ENCODE measurements around the gene MOK. TPM values are rescaled to one million over a fixed set of nuclear protein-coding genes. Genes with fewer than 3 reads are reported as not detected.
"Not testable (repeated sequence)": the region's sequence is repeated elsewhere in the genome, so short reads cannot be mapped to it uniquely, and the experiment has no call there.

Gene MOK
- total RNA-seq, 1 experiment from 2014 or later = 17.6 TPM

DNA sequence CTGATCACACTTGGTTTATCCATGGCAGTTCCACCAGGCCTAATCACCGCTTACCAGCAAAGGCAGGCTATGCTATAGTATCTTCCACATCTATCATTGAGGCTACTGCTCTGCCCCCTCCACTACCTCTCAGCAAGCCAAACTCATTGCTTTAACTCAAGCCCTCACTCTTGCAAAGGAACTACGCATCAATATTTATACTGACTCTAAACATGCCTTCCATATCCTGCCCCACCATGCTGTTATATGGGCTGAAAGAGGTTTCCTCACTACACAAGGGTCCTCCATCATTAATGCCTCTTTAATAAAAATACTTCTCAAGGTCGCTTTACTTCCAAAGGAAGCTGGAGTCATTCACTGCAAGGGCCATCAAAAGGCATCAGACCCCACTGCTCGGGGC lies 61.2 kb downstream of the MOK start:
- not testable (repeated sequence) for H3K9me3 ChIP-seq, DNase-seq, H3K4me3 ChIP-seq, H3K36me3 ChIP-seq, H3K27me3 ChIP-seq

DNA sequence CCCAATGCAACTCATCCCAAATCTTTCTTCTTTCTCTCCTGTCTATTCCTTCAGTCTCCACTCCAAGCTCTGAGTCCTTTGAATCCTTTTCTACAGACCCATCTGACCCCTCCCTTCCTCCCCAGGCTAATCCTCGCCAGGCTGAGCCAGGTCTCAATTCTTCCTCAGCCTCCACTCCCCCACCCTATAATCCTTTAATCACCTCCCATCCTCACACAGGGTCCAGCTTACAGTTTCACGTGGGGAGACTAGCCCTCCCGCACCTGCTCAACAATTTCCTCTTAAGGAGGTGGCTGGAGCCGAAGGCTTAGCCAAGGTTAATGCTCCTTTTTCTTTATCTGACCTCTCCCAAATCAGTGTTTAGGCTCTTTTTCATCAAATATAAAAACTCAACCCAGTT lies 63.8 kb downstream of the MOK start:
- no peak for DNase-seq

DNA sequence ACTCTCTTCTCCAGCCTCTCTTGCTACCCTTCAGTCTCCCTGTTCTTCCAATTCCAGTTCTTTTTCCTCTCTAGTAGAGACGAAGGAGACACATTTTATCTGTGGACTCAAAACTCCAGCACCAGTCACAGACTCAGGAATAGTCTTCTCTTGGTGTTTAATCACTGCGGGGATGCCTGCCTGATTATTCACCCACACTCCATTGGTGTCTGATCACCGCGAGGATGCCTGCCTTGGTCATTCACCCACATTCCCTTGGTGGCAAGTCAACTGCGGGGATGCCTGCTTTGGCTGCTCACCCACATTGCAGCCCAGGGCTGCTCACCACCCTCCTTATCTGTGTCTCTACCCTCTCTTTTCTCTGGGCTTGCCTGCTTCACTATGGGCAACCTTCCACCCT lies 64.5 kb downstream of the MOK start:
- H3K27me3 ChIP-seq, H3K36me3 ChIP-seq, H3K4me3 ChIP-seq, H3K9me3 ChIP-seq: not testable (repeated sequence)
- peak; percentile 13 for DNase-seq

More for the DNA sequence above, 63.8 kb downstream of the MOK start:
- Histone ChIP-seq H3K27me3 (no peaks in the 10 kb centered on the region), H3K36me3 (peaks cover 10% of the 10 kb centered on the region), H3K4me3 (no peak overlapping the region), H3K9me3 (no peaks in the 10 kb centered on the region; the same call in 1 of the 2 replicates)

DNA sequence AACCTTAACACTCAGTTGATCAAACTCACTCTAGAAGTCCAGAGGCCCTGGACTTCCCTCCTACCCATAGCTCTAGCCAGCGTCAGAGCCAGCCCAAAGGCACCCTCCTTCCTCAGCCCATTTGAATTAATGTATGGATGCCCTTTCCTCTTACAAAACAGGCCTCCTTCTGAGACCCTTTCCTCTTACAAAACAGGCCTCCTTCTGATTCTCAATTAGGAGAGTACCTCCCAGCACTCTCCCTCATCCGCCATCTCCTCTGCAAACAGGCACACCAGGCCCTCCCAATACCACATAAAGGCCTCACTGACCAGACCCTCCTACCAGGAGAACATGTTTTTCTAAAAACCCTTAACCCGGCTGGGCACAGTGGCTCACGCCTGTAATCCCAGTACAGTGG lies 65.7 kb downstream of the MOK start:
- Histone ChIP-seq H3K9me3 (no peaks in the 10 kb centered on the region; the same call in 1 of the 2 replicates), H3K4me3 (no peak overlapping the region), H3K27me3 (no peaks in the 10 kb centered on the region), H3K36me3 (no peaks in the 10 kb centered on the region)
- no peak for DNase-seq

DNA sequence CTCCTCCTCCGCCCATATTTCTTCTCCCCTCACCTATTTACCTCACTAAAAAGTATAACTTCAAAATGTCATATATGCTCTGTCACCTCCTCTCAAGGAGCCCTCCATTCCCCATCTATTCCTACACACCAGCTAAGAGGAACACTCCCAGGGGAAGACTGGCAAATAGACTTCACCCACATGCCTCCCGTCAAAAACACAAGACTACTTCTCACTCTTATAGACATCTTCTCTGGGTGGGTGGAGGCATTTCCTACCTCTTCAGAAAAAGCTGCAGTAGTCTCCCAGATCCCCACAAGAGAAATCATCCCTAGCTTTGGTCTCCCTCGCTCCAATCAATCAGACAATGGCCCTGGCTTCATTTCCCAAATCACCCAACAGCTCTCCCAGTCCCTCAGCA lies 66.2 kb downstream of the MOK start:
- DNase-seq = no peak
- H3K36me3 ChIP-seq = no peaks in the 10 kb centered on the region
- H3K9me3 ChIP-seq = no peaks in the 10 kb centered on the region
- no peaks in the 10 kb centered on the region for H3K27me3 ChIP-seq
- no peak overlapping the region for H3K4me3 ChIP-seq

DNA sequence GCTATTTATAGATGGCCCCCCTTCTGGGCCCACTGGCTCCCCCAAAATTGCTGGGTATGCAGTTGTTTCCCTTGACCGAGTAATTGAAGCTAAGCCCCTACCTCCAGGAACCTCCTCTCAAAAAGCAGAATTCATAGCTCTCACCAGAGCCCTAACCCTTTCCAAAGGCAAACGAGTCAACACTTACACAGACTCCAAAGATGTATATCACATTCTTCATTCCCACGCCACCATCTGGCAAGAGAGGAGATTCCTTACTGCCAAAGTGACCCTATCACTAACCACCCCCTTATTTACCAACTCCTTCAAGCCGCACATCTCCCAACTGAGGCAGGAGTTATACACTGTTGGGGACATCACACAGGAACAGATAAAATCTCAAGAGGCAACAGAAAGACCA lies 66.8 kb downstream of the MOK start:
- no peak for DNase-seq
- H3K27me3 ChIP-seq = no peaks in the 10 kb centered on the region
- H3K4me3 ChIP-seq = no peak overlapping the region
- no peaks in the 10 kb centered on the region for H3K9me3 ChIP-seq
- H3K36me3 ChIP-seq = no peaks in the 10 kb centered on the region

DNA sequence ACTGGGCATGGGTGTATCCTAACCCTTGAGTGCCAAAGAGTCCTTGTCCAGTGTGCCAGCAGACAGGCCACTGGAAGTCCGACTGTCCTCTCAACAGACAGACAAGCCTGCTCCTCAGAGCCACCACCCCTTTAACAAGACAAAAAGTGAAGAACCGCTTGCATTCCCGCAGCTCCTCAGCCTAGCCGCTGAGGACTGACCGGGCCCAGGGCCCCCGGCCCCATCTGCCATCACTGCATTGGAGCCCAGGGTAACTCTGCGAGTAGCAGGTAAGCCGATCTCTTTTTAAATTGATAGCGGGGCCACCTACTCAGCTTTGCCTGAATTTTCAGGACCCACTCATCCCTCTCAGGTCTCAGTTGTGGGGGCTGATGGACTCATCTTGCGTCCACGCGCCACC lies 68.9 kb downstream of the MOK start:
- Histone ChIP-seq H3K27me3 (no peaks in the 10 kb centered on the region), H3K4me3 (no peak overlapping the region)

DNA sequence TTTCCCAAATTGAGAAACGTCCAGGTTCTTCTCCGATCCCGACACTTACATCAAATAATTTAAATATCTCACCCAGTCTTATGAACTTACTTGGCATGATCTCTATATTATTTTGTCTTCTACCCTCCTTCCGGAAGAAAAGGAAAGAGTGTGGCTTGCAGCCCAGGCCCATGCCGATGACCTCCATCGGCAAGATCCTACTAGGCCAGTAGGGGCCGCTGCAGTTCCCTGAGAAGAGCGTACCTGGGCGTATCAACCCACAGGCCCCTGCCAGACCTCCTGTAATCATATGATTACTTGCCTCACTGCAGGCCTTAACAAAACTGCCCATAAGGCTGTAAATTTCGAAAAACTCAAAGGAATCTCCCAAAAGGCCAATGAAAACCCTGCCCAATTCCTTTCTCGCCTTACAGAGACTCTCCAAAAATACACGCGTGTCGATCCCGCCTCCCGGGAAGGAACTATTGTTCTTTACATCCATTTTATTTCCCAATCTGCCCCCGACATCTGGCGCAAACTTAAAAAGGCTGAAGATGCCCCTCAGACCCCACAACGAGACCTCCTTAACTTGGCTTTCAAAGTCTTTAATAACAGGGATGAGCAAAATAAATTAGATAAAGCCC lies 69.6 kb downstream of the MOK start:
- Histone ChIP-seq H3K36me3 (no peaks in the 10 kb centered on the region; the same call in 1 of the 2 replicates), H3K9me3 (no peaks in the 10 kb centered on the region), H3K27me3 (no peaks in the 10 kb centered on the region), H3K4me3 (no peak overlapping the region)
- DNase-seq = peak; percentile 68

More for the DNA sequence above, 68.9 kb downstream of the MOK start:
- Histone ChIP-seq H3K9me3 (no peaks in the 10 kb centered on the region), H3K36me3 (no peaks in the 10 kb centered on the region; the same call in 1 of the 2 replicates)
- DNase-seq = no peak

DNA sequence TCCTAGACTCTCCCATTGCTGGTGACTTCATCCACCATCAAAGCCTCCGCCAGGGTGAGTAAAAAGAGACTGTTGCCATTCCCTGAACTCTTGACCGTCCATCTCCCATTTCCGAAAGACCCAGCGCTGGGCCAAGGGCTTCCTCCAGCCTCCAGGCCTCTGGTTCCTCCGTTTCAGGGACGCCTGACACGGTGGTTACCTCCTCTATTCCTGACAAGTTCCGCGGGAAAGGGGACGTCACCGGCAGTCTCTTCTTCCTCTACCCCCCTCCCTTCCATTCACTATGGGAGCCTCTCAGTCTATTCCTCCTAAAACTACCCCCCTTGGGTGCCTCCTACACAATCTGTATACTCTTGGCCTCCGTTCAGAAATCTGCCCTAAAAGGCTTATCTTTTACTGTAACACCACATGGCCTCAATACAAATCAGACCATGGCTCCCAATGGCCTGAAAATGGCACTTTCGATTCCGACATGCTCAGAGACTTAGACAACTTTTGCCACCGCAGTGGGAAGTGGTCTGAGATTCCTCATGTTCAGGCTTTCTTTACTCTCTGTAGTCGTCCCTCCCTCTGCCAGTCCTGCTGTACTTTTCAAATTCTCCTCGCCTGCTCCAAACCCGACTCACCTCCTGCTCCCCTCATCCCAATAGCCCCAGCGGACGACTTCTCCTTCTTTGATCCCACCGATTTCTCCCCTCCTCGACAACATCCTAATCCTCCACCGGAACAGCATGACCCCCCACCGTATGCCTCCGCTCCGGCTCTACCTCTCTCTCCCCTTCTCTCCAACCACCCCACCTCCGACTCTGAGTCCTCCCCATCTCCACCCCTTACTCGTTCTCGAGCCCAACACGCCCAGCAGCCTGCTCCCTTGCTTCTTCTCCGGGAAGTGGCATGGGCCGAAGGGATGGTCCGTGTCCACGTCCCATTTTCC lies 70.4 kb downstream of the MOK start:
- no peak for DNase-seq
- Histone ChIP-seq H3K27me3 (no peaks in the 10 kb centered on the region), H3K9me3 (no peaks in the 10 kb centered on the region), H3K36me3 (no peaks in the 10 kb centered on the region; the same call in 1 of the 2 replicates), H3K4me3 (no peak overlapping the region)

DNA sequence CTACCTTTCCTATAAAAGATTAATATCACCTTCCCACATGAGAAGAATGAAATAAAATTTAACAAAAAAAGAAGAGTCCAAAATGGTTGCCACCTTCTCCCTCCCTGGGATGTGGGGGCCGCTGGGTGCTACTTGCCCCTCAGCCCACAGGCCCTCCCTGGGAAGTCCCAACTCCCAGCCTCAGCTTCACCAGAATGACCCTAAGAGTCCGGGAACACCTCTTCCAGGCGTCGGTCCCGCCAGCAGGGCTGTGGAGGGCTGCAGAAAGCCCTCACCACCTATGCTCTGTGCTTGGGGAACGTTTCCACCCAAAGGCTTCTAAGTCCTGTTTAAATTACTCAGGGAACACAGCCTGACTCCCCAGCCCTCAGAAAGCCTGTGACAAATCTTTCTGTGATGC lies 71.9 kb downstream of the MOK start:
- DNase-seq = no peak
- Histone ChIP-seq H3K36me3 (no peaks in the 10 kb centered on the region; the same call in 1 of the 2 replicates), H3K4me3 (no peak overlapping the region), H3K9me3 (no peaks in the 10 kb centered on the region), H3K27me3 (no peaks in the 10 kb centered on the region)

DNA sequence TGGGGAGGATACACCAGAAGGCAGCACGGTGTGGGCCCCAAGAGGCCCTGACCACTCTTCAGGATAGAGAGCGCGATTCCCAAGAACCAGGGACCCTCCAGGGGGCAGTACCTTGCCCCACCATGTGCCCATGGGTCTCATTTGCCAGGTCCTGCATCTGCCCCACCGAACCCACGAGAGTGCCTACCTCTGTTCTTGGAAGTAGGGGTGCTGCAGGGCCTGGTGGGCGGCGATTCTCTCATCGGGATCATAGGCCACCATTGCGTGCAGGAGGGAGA lies 72.7 kb downstream of the MOK start:
- DNase-seq = no peak
- no peaks in the 10 kb centered on the region; the same call in 1 of the 2 replicates for H3K36me3 ChIP-seq
- no peaks in the 10 kb centered on the region for H3K27me3 ChIP-seq
- H3K4me3 ChIP-seq = no peak overlapping the region
- H3K9me3 ChIP-seq = no peaks in the 10 kb centered on the region

DNA sequence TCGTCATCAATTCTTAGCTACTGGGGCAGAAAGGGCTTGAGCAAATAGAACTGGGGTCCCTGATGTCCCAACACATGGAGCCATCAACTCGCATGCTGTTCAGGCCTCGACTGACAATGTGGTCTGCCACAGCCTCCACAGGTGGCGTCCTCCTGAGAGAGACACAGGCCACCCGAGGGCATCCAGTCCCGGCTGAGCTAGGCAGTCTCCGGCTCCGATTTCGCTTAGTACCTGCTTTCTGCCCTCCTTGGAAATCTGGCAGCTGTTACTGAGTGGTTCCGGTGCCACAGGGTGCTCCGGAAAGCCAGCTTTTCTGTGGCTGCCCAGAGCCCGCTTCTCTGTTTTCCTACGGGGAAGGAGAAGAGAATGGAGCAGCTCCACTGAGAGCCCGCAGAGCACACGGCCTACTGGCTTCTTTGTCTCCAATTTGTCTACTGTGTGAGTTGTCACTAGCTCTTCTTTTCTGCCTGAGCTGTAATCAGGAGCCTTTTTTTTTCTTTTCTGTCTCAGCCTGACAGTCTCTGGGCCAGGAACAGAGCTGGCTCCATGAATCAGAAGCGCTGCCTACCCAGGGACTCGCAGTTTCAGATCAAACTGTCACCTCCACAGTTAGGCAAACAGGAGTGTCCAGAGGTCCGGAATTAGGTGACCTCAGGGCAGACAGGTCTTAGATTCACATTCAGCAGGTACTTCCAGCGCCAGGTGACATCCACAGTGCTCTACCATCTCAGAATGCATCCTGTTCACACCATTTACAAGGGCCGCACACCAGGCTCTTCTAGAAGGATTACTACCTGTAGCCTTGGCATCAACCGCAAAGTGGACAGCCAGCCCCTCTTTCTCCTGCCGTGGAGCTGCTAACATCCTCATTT lies 73.3 kb downstream of the MOK start:
- no peaks in the 10 kb centered on the region for H3K27me3 ChIP-seq
- H3K36me3 ChIP-seq = no peaks in the 10 kb centered on the region; the same call in 1 of the 2 replicates
- H3K9me3 ChIP-seq = no peaks in the 10 kb centered on the region
- H3K4me3 ChIP-seq = no peak overlapping the region
- no peak for DNase-seq

DNA sequence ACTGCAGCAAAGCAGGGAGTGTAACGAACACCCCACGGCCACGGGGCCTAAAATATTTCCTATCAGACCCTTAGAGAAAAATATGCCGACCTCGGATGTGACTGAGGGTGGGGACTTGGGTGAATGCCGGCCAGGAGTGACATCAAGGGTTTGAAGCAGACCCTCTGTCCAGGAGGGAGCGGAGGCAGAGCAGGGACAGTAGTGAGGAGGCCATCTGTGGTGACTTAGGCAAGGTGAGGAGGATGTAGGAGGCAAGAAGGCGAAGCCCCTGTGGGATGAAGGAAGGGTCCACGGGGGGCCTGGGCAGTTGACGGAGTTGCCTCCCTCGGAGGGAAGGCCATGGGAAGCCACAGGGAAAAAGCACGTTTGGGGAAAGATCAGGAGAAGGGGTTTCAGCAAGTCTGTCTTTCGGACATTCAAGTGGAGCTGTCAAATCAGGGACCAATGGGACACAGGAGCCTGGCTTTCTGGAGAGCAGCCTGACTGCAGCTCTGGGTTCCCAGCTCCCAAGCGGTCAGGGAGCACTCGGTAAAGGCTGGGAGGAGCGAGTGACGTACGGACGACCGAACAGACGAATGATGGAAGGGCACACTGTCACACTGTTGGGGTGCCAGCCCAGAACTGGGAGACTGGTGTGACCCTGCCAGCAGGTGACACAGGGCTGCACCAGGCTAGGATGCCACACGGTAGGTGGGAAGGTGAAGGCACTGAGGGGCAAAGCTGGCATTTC lies 74.3 kb downstream of the MOK start:
- no peaks in the 10 kb centered on the region for H3K9me3 ChIP-seq
- no peak for DNase-seq
- no peaks in the 10 kb centered on the region for H3K27me3 ChIP-seq
- H3K36me3 ChIP-seq = no peaks in the 10 kb centered on the region; the same call in 1 of the 2 replicates
- H3K4me3 ChIP-seq = no peak overlapping the region

DNA sequence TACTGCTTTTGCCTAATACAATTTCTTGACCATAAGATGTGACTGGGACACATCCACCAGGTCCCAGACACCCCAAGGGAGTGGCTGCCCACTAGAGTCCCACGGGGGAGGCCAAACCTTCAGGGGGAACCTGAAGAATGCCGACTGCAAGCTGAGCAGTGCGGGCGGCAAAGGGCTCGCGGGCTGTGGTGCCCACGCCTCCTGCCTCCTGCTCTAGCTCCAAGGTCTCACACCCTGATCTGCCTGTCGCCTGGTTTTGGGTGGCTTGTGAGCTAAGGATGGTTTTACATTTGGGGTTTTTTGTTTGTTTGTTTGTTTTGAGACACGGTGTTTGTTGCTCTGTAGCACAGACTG lies 75.2 kb downstream of the MOK start:
- Histone ChIP-seq H3K36me3 (no peaks in the 10 kb centered on the region; the same call in 1 of the 2 replicates), H3K9me3 (no peaks in the 10 kb centered on the region), H3K4me3 (no peak overlapping the region), H3K27me3 (no peaks in the 10 kb centered on the region)
- DNase-seq = no peak

DNA sequence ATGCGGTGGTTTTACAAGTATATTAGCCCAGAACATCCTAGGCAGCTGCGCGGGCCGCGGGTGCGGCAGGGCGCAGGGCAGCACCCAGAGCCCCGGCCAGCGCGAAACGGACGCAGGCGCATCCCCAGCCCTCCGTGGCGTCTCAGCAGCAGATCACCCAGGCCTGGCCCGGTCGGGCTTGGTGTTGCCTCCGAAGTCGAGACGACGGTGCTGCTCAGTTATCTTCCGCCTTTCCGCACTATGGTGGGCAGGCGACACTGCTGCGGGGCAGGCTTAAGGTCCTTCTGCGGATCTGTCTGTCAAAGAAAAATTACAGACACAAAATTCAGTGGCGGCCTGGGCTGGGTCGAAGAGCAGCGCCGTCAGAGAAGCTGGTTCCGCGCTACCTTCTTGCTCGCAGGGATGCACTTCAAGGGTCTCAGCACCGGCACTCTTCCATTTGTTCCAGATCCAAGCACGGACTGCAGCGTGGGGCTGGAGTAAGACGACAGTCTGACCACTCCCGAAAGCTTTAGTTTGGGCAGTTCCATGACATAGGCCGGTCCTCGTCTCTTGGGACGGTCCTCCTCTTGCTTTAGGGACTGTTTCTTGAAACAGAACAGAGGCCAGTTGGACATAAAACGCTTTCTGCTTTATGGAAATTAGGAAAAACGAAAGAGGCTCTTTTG lies 75.8 kb downstream of the MOK start:
- DNase-seq = no peak
- Histone ChIP-seq H3K9me3 (no peaks in the 10 kb centered on the region), H3K27me3 (no peaks in the 10 kb centered on the region), H3K36me3 (no peaks in the 10 kb centered on the region; the same call in 1 of the 2 replicates), H3K4me3 (no peak overlapping the region)

Measured in MG63 (cell line).